Neural crest cell (in vitro differentiated cells): ENCODE results near the gene SORT1. TPM values are rescaled to one million over a fixed set of nuclear protein-coding genes. Genes with fewer than 3 reads are reported as not detected.

Experiments
- DNase-seq: peaks from one replicate; pipeline ENCODE4 v3.0.0; 2021; ENCODE audit warnings: low read depth, mixed read lengths, low spot score
- H3K27ac Mint-ChIP-seq: one replicate; pipeline ENCODE4 v1.8.0; 2021; ENCODE audit warnings: mild to moderate bottlenecking, mixed read lengths; ENCODE audit not compliant: unreplicated experiment
- H3K27me3 Mint-ChIP-seq: 2 replicates; pipeline ENCODE4 v1.8.0; 2021; ENCODE audit warnings: low read depth, mild to moderate bottlenecking, mixed read lengths
- H3K36me3 Mint-ChIP-seq: 2 replicates; pipeline ENCODE4 v1.8.0; 2021; ENCODE audit warnings: low read depth, mild to moderate bottlenecking, mixed read lengths
- H3K4me1 Mint-ChIP-seq: 2 replicates; pipeline ENCODE4 v1.8.0; 2021; ENCODE audit warnings: mixed read lengths
- H3K4me3 Mint-ChIP-seq: one replicate; pipeline ENCODE4 v1.8.0; 2021; ENCODE audit warnings: mild to moderate bottlenecking, mixed read lengths
- H3K9me3 Mint-ChIP-seq: 2 replicates; pipeline ENCODE4 v1.8.0; 2021; ENCODE audit warnings: mixed read lengths
- total RNA-seq: library from RNA; stranded (reverse); gene quantifications from 2 replicates; pipeline ENCODE4 v1.2.1, GENCODE V29; 2021
- TF ChIP-seq, protein P1 (sequence below): fragments of 200-600 bp; sonication (generic); conservative IDR thresholded peaks from 2 replicates; pipeline ENCODE4 v1.5.0; 2021; ENCODE audit warnings: antibody characterized with exemption, mild to moderate bottlenecking

The SORT1 gene
- total RNA-seq, 1 donor from 2014 or later, result 60.8 TPM

DNA sequence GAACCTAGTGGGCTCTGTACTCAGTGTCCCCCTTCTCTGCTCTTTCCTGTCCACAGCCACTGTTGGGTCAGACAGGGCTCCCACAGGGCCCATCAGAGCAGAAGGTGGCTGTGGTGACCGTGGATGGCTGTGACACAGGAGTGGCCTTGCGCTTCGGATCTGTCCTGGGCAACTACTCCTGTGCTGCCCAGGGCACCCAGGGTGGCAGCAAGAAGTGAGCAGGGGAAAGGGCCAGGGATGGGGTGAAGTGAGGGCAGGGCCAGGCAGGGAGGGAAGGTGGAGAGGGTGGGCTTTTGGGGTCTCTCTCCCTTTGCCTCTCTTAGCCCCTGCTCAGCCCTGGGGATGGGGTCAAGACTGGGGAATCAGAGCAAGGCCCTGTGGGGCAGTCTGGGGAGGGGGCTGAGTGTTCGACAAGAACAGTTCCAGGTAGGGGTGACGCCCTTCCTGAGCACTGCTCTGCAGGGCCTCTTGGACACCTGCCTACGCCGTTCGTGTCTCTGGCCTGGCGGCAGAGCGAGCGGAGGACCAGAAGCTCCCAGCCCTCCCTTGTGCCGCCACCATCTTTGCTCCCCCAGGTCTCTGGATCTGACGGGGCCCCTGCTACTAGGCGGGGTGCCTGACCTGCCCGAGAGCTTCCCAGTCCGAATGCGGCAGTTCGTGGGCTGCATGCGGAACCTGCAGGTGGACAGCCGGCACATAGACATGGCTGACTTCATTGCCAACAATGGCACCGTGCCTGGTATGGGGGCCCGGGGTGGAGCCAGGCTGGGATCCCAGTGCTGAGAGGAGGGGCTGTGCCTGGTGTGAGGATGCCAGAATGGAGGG, 135.3 kb downstream of the SORT1 start:
- Mint-ChIP-seq H3K9me3 (no peaks in the 10 kb centered on the region), H3K4me3 (no peak overlapping the region), H3K27ac (no peak overlapping the region), H3K36me3 (peaks cover 2% of the 10 kb centered on the region), H3K27me3 (peaks cover 4% of the 10 kb centered on the region), H3K4me1 (peaks cover 33% of the 10 kb centered on the region)
- DNase-seq, result no peak
- TF ChIP-seq, protein P1, sequence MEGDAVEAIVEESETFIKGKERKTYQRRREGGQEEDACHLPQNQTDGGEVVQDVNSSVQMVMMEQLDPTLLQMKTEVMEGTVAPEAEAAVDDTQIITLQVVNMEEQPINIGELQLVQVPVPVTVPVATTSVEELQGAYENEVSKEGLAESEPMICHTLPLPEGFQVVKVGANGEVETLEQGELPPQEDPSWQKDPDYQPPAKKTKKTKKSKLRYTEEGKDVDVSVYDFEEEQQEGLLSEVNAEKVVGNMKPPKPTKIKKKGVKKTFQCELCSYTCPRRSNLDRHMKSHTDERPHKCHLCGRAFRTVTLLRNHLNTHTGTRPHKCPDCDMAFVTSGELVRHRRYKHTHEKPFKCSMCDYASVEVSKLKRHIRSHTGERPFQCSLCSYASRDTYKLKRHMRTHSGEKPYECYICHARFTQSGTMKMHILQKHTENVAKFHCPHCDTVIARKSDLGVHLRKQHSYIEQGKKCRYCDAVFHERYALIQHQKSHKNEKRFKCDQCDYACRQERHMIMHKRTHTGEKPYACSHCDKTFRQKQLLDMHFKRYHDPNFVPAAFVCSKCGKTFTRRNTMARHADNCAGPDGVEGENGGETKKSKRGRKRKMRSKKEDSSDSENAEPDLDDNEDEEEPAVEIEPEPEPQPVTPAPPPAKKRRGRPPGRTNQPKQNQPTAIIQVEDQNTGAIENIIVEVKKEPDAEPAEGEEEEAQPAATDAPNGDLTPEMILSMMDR, result no peak

DNA sequence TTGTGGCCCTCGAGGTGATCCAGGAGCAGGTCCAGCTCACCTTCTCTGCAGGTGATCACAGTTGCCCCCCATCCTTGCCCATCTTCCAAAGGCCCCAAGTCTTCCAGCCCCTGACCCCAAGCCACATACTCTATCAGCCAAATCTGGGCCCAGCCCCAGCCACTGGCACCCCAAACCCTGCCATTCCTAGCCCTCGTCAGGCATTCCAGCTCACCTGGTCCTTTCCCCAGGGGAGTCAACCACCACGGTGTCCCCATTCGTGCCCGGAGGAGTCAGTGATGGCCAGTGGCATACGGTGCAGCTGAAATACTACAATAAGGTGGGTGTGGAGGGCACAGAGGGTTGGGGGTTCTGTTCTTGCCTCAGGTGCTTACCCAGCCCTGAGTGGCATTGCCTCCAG, 136.1 kb downstream of the SORT1 start:
- H3K4me1 Mint-ChIP-seq, result peaks cover 40% of the 10 kb centered on the region
- H3K27ac Mint-ChIP-seq, result no peak overlapping the region
- TF ChIP-seq, protein P1, result no peak
- no peak for DNase-seq
- peaks cover 4% of the 10 kb centered on the region for H3K27me3 Mint-ChIP-seq
- no peaks in the 10 kb centered on the region for H3K9me3 Mint-ChIP-seq
- no peak overlapping the region for H3K4me3 Mint-ChIP-seq
- peaks cover 2% of the 10 kb centered on the region for H3K36me3 Mint-ChIP-seq

DNA sequence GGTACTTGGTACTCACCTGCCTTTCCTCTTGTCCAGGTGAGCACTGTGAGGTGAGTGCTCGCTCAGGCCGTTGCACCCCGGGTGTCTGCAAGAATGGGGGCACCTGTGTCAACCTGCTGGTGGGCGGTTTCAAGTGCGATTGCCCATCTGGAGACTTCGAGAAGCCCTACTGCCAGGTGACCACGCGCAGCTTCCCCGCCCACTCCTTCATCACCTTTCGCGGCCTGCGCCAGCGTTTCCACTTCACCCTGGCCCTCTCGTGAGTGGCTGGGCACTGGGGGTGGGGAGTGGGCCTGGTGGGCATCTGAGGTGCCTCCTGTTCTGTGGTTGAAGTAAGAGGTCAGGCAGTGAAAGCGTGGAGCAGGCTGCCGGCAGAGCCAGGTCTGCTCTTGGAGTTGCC, 136.7 kb downstream of the SORT1 start:
- TF ChIP-seq, protein P1, result no peak
- Mint-ChIP-seq H3K36me3 (peaks cover 4% of the 10 kb centered on the region), H3K4me1 (peaks cover 45% of the 10 kb centered on the region), H3K27me3 (peaks cover 4% of the 10 kb centered on the region), H3K4me3 (no peak overlapping the region), H3K9me3 (no peaks in the 10 kb centered on the region), H3K27ac (no peak overlapping the region)
- DNase-seq, result no peak

DNA sequence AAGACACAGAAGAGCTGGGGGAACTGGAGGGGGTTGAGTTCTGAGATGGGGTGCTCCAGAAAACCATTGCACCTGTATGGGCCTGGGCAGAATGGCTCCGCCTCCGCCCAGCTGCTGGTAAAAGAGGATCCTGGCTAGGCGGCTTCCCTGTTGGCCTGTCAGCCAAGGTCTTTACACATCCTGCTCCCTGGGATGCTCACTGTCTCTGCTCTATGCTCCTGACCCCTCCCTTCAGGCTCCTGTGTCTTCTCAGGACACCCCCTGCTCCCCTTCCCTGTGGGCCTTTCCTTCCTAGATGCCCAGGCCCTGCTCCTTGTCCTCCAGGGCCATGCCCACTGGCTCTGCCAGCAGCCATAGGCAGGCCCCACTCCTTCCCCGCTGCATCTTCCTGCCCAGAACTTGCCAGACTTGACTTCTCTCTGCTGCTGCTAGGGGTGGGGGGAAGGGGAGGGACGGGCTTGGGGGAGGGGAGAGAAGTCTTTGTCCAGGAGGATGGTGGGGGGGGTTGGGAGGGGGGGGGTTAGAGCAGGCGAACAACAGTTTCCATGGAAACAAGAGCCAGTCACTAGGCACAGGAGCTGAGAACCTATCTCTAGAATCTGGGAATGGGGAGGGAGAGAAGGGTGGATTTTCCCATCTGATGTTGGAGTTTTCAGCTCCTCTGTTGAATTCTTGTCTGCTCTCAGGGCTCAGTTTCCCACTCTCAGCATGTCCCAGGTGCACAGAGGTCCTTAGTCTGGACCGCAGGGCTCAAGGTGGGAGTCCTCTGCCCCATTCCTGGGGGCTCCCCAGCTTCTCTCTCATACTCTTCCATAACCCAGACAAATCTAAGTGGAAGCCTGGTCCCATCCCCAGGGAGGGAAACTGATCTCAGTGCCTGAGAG, 137.8 kb downstream of the SORT1 start:
- peaks cover 7% of the 10 kb centered on the region for H3K36me3 Mint-ChIP-seq
- peaks cover 55% of the 10 kb centered on the region for H3K4me1 Mint-ChIP-seq
- TF ChIP-seq, protein P1, result no peak
- H3K27ac Mint-ChIP-seq, result peak overlapping the region; percentile 98
- DNase-seq, result no peak
- peak overlapping the region; percentile 87 for H3K4me3 Mint-ChIP-seq
- no peaks in the 10 kb centered on the region for H3K9me3 Mint-ChIP-seq
- H3K27me3 Mint-ChIP-seq, result peaks cover 4% of the 10 kb centered on the region

Other genes with a start within 250 kb of the SORT1 start
- 156 and 158 TPM in 2 replicates for gene SARS1, start 184.0 kb downstream of the SORT1 start, total RNA-seq
- 97.1 and 99.2 TPM in 2 replicates for gene CELSR2, start 148.4 kb downstream of the SORT1 start, total RNA-seq
- 100 and 102 TPM in 2 replicates for gene PSRC1, start 114.8 kb downstream of the SORT1 start, total RNA-seq
- 0.82 TPM in 1 of 2 replicates, not detected in the other for gene MYBPHL, start 90.9 kb downstream of the SORT1 start, total RNA-seq
- gene PSMA5, start 28.5 kb upstream of the SORT1 start, total RNA-seq, result 99.8 and 109 TPM in 2 replicates
- gene SYPL2, start 68.6 kb upstream of the SORT1 start, total RNA-seq, result 0.18 and 0.47 TPM in 2 replicates
- 13.2 and 15.6 TPM in 2 replicates for gene ATXN7L2, start 86.0 kb upstream of the SORT1 start, total RNA-seq
- 7.8 and 8.0 TPM in 2 replicates for gene CYB561D1, start 96.2 kb upstream of the SORT1 start, total RNA-seq
- 6.1 and 7.2 TPM in 2 replicates for gene AMIGO1, start 111.8 kb upstream of the SORT1 start, total RNA-seq
- not detected in 2 replicates for gene GPR61, start 142.0 kb upstream of the SORT1 start, total RNA-seq
- gene GNAI3, start 150.7 kb upstream of the SORT1 start, total RNA-seq, result 9.8 and 10.2 TPM in 2 replicates
- not detected in 2 replicates for gene GNAT2, start 221.7 kb upstream of the SORT1 start, total RNA-seq
- gene AMPD2, start 221.9 kb upstream of the SORT1 start, total RNA-seq, result 93.1 and 105 TPM in 2 replicates